K562 (cell line): ENCODE measurements around the gene RGR. TPM values are rescaled to one million over a fixed set of nuclear protein-coding genes. Genes with fewer than 3 reads are reported as not detected.
A peak's percentile ranks its signal among the peaks of the same experiment; 100 is the strongest.

Experiments
- FOXP1 ChIP-seq: sonication (generic); formaldehyde crosslinking; IDR thresholded peaks from 2 replicates; pipeline ENCODE4 v1.8.0; 2022; ENCODE audit warnings: mild to moderate bottlenecking, missing genetic modification reagents
- KAT7 ChIP-seq: sonication (generic); formaldehyde crosslinking; IDR thresholded peaks from 2 replicates; pipeline ENCODE4 v1.8.0; 2022; ENCODE audit warnings: missing genetic modification reagents, mild to moderate bottlenecking, borderline replicate concordance
- MTF1 ChIP-seq: fragments of 250-450 bp; sonication (Bioruptor Pico); IDR thresholded peaks from 2 replicates; pipeline ENCODE4 v1.9.0; 2021; ENCODE audit warnings: moderate library complexity, mild to moderate bottlenecking, inconsistent platforms, borderline replicate concordance
- NFIX ChIP-seq: fragments of 250-450 bp; sonication (Bioruptor Pico); IDR thresholded peaks from 2 replicates; pipeline ENCODE4 v1.4.0; 2020; ENCODE audit warnings: low read depth, mild to moderate bottlenecking, moderate library complexity
- NR4A1 ChIP-seq, 2 experiments: fragments of 250-450 bp in 1 of 2; fragments of 450-650 bp in 1 of 2; sonication (Bioruptor Pico) in 1 of 2; IDR thresholded peaks; 2 replicates each; pipeline versions ENCODE4 v1.4.0 to v1.6.1; 2016 to 2020; ENCODE audit warnings: mild to moderate bottlenecking in 2 of 2, missing compliant biosample characterization in 1 of 2, missing genetic modification characterization in 1 of 2, moderate library complexity in 1 of 2
- RNF2 ChIP-seq: sonication (generic); IDR thresholded peaks from 2 replicates; pipeline ENCODE4 v1.6.1; 2016
- SPI1 ChIP-seq: IDR thresholded peaks from 2 replicates; pipeline ENCODE4 v1.6.1; 2011; ENCODE audit warnings: low read depth, low read length, control low read depth, borderline replicate concordance
- SRSF3 ChIP-seq: fragments of 200-400 bp; formaldehyde crosslinking; IDR thresholded peaks from 2 replicates; pipeline ENCODE4 v1.6.1; 2016; ENCODE audit warnings: mild to moderate bottlenecking, low read length, moderate library complexity; ENCODE audit not compliant: insufficient read depth
- TRIM24 ChIP-seq, 2 experiments: fragments of 450-650 bp; IDR thresholded peaks; 2 replicates each; pipeline ENCODE4 v1.6.1; 2016
- TRIM28 ChIP-seq: fragments of 450-650 bp; IDR thresholded peaks from 2 replicates; pipeline ENCODE4 v1.6.1; 2017
- ZNF12 ChIP-seq: sonication (generic); formaldehyde crosslinking; IDR thresholded peaks from 2 replicates; pipeline ENCODE4 v1.4.0; 2020; ENCODE audit warnings: mild to moderate bottlenecking, missing genetic modification reagents
- polyA plus RNA-seq, 8 experiments: library from polyadenylated mRNA; depleted of rRNA in 4 of 8; stranded (reverse) in 5 of 8; unstranded in 3 of 8; fragments of >200 nt; fragmentation: Nextera tagmentation in 2 of 8; fragmentation: Illumina TruSeq in 1 of 8; extraction: Ambion mirVana in 2 of 8; extraction: Trizol in 1 of 8; gene quantifications; 2 replicates each; pipeline versions ENCODE4 v1.2.1 to v1.2.3, GENCODE V29; 2011 to 2014; ENCODE audit warnings: inconsistent platforms in 1 of 8, missing spikeins in 1 of 8
- total RNA-seq, 7 experiments: library from RNA; depleted of rRNA in 6 of 7; stranded (reverse); fragments of >200 nt in 6 of 7; fragmentation: Illumina TruSeq in 2 of 7; extraction: Trizol in 2 of 7; gene quantifications; 2 replicates each; pipeline versions ENCODE4 v1.2.1 to v1.2.3, GENCODE V29; 2011 to 2021; ENCODE audit warnings: low replicate concordance in 1 of 7
- TF ChIP-seq, protein P1 (sequence below): fragments of 250-450 bp; sonication (Bioruptor Pico); IDR thresholded peaks from 2 replicates; pipeline ENCODE4 v1.4.0; 2020; ENCODE audit warnings: mild to moderate bottlenecking, moderate library complexity, borderline replicate concordance
- TF ChIP-seq, protein P2 (sequence below), 2 experiments: IDR thresholded peaks; 2 replicates each; pipeline ENCODE4 v1.6.1; 2012; ENCODE audit warnings: improper control_type of control experiment in 2 of 2, low read depth in 2 of 2, low read length in 2 of 2, borderline replicate concordance in 1 of 2
- TF ChIP-seq, protein P3 (sequence below): fragments of 250-450 bp; sonication (Bioruptor Pico); IDR thresholded peaks from 2 replicates; pipeline ENCODE4 v1.8.0; 2021; ENCODE audit warnings: moderate library complexity, mild to moderate bottlenecking, inconsistent platforms
- TF ChIP-seq, protein P4 (sequence below): sonication (generic); formaldehyde crosslinking; IDR thresholded peaks from 2 replicates; pipeline ENCODE4 v1.8.0; 2023; ENCODE audit warnings: mild to moderate bottlenecking, missing genetic modification reagents

RGR gene
- total and polyA plus RNA-seq, 9 of the 15 experiments (the other 6 are each of a cell fraction or from before 2014, with no cell fraction given), result not detected

DNA sequence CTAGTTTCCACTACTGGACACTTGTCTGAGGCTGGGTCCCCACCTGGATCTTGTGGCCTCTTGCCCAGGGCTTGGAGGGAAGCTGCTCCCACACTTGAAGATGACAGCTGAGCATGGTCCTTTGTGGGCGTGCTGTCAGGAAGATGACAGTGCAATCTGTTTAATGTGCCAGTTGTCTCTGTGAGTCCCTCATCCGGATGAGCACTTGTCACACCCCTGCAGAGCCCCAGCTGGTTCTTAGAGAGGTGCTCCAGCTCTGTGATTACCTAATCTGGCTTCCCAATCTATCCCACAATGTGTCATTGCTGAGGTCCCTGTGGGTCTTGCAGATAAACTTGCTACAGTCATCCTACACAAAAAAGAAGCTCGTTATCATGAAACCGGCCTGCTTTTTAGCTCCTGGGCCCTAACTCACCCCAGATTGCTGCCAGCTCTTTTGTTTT is 48.7 kb downstream of the RGR start (continued):
- TF ChIP-seq, protein P1, sequence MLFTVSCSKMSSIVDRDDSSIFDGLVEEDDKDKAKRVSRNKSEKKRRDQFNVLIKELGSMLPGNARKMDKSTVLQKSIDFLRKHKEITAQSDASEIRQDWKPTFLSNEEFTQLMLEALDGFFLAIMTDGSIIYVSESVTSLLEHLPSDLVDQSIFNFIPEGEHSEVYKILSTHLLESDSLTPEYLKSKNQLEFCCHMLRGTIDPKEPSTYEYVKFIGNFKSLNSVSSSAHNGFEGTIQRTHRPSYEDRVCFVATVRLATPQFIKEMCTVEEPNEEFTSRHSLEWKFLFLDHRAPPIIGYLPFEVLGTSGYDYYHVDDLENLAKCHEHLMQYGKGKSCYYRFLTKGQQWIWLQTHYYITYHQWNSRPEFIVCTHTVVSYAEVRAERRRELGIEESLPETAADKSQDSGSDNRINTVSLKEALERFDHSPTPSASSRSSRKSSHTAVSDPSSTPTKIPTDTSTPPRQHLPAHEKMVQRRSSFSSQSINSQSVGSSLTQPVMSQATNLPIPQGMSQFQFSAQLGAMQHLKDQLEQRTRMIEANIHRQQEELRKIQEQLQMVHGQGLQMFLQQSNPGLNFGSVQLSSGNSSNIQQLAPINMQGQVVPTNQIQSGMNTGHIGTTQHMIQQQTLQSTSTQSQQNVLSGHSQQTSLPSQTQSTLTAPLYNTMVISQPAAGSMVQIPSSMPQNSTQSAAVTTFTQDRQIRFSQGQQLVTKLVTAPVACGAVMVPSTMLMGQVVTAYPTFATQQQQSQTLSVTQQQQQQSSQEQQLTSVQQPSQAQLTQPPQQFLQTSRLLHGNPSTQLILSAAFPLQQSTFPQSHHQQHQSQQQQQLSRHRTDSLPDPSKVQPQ (CRISPR knock-in tag), result peak; percentile 61; the same call in 1 of the 2 replicates
- TF ChIP-seq TRIM24 (IDR thresholded peaks at IDR 0.05) (peak; percentile 98), NR4A1 (CRISPR knock-in tag; IDR thresholded peaks at IDR 0.05) (0 out of 2 replicates have a peak, but pooled peaks have one; percentile 9), NR4A1 (tag; IDR thresholded peaks at IDR 0.05) (peak; percentile 94), SPI1 (no peak), RNF2 (peak; percentile 97), MTF1 (no peak), ZNF12 (CRISPR knock-in tag) (no peak), TRIM28 (peak; percentile 49; the same call in 1 of the 2 replicates), FOXP1 (CRISPR knock-in tag) (peak; percentile 76; the same call in 1 of the 2 replicates), NFIX (CRISPR knock-in tag) (no peak), KAT7 (CRISPR knock-in tag) (no peak), SRSF3 (no peak)
- TF ChIP-seq, protein P2, sequence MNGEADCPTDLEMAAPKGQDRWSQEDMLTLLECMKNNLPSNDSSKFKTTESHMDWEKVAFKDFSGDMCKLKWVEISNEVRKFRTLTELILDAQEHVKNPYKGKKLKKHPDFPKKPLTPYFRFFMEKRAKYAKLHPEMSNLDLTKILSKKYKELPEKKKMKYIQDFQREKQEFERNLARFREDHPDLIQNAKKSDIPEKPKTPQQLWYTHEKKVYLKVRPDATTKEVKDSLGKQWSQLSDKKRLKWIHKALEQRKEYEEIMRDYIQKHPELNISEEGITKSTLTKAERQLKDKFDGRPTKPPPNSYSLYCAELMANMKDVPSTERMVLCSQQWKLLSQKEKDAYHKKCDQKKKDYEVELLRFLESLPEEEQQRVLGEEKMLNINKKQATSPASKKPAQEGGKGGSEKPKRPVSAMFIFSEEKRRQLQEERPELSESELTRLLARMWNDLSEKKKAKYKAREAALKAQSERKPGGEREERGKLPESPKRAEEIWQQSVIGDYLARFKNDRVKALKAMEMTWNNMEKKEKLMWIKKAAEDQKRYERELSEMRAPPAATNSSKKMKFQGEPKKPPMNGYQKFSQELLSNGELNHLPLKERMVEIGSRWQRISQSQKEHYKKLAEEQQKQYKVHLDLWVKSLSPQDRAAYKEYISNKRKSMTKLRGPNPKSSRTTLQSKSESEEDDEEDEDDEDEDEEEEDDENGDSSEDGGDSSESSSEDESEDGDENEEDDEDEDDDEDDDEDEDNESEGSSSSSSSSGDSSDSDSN (IDR thresholded peaks at IDR 0.05; ENCODE audit: borderline replicate concordance in 1 of 2, low read depth in 2 of 2, low read length in 2 of 2), result no peak
- TF ChIP-seq, protein P3, sequence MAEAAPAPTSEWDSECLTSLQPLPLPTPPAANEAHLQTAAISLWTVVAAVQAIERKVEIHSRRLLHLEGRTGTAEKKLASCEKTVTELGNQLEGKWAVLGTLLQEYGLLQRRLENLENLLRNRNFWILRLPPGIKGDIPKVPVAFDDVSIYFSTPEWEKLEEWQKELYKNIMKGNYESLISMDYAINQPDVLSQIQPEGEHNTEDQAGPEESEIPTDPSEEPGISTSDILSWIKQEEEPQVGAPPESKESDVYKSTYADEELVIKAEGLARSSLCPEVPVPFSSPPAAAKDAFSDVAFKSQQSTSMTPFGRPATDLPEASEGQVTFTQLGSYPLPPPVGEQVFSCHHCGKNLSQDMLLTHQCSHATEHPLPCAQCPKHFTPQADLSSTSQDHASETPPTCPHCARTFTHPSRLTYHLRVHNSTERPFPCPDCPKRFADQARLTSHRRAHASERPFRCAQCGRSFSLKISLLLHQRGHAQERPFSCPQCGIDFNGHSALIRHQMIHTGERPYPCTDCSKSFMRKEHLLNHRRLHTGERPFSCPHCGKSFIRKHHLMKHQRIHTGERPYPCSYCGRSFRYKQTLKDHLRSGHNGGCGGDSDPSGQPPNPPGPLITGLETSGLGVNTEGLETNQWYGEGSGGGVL, result no peak
- TF ChIP-seq, protein P4, sequence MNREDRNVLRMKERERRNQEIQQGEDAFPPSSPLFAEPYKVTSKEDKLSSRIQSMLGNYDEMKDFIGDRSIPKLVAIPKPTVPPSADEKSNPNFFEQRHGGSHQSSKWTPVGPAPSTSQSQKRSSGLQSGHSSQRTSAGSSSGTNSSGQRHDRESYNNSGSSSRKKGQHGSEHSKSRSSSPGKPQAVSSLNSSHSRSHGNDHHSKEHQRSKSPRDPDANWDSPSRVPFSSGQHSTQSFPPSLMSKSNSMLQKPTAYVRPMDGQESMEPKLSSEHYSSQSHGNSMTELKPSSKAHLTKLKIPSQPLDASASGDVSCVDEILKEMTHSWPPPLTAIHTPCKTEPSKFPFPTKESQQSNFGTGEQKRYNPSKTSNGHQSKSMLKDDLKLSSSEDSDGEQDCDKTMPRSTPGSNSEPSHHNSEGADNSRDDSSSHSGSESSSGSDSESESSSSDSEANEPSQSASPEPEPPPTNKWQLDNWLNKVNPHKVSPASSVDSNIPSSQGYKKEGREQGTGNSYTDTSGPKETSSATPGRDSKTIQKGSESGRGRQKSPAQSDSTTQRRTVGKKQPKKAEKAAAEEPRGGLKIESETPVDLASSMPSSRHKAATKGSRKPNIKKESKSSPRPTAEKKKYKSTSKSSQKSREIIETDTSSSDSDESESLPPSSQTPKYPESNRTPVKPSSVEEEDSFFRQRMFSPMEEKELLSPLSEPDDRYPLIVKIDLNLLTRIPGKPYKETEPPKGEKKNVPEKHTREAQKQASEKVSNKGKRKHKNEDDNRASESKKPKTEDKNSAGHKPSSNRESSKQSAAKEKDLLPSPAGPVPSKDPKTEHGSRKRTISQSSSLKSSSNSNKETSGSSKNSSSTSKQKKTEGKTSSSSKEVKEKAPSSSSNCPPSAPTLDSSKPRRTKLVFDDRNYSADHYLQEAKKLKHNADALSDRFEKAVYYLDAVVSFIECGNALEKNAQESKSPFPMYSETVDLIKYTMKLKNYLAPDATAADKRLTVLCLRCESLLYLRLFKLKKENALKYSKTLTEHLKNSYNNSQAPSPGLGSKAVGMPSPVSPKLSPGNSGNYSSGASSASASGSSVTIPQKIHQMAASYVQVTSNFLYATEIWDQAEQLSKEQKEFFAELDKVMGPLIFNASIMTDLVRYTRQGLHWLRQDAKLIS, result 0 out of 2 replicates have a peak, but pooled peaks have one; percentile 24
